Immature natural killer cell (primary cell): ENCODE data around the gene TBL3. TPM values are rescaled to one million over a fixed set of nuclear protein-coding genes. Genes with fewer than 3 reads are reported as not detected.
A peak's percentile ranks its signal among the peaks of the same experiment; 100 is the strongest.

Experiments
- DNase-seq, 3 donors: peaks; one replicate each; pipeline ENCODE4 v3.0.0; 2022; ENCODE audit warnings: mixed read lengths in 1 of 3
- H3K27ac Mint-ChIP-seq, 6 donors: one replicate each; pipeline ENCODE4 v1.8.0; 2020; ENCODE audit warnings: mixed read lengths in 6 of 6, mild to moderate bottlenecking in 5 of 6, inconsistent platforms in 4 of 6, moderate library complexity in 3 of 6
- H3K27me3 Mint-ChIP-seq, 3 donors: one replicate each; pipeline ENCODE4 v1.8.0; 2020 to 2021; ENCODE audit warnings: low read depth in 3 of 3, mild to moderate bottlenecking in 3 of 3, mixed read lengths in 3 of 3, moderate library complexity in 3 of 3, inconsistent platforms in 1 of 3
- H3K36me3 Mint-ChIP-seq, 3 donors: one replicate each; pipeline ENCODE4 v1.8.0; 2020; ENCODE audit warnings: mixed read lengths in 3 of 3, inconsistent platforms in 2 of 3, mild to moderate bottlenecking in 2 of 3
- H3K4me1 Mint-ChIP-seq, 2 donors: one replicate each; pipeline ENCODE4 v1.8.0; 2020; ENCODE audit warnings: inconsistent platforms in 2 of 2, mild to moderate bottlenecking in 2 of 2, mixed read lengths in 2 of 2, moderate library complexity in 1 of 2
- H3K4me3 Mint-ChIP-seq, 5 donors: one replicate each; pipeline ENCODE4 v1.8.0; 2020; ENCODE audit warnings: mild to moderate bottlenecking in 5 of 5, mixed read lengths in 5 of 5, inconsistent platforms in 3 of 5, moderate library complexity in 3 of 5
- H3K9me3 Mint-ChIP-seq, 6 donors: one replicate each; pipeline ENCODE4 v1.8.0; 2020; ENCODE audit warnings: mild to moderate bottlenecking in 6 of 6, mixed read lengths in 6 of 6, inconsistent platforms in 4 of 6, moderate library complexity in 3 of 6
- polyA plus RNA-seq, 3 donors: library from polyadenylated mRNA; unstranded; fragments of 300-500 nt; fragmentation: Illumina TruSeq; gene quantifications; one replicate each; pipeline ENCODE4 v1.2.3, GENCODE V29; 2021

TBL3 gene
- polyA plus RNA-seq, 3 donors from 2014 or later = 34.4 to 66.1 (median 59.8) TPM

DNA sequence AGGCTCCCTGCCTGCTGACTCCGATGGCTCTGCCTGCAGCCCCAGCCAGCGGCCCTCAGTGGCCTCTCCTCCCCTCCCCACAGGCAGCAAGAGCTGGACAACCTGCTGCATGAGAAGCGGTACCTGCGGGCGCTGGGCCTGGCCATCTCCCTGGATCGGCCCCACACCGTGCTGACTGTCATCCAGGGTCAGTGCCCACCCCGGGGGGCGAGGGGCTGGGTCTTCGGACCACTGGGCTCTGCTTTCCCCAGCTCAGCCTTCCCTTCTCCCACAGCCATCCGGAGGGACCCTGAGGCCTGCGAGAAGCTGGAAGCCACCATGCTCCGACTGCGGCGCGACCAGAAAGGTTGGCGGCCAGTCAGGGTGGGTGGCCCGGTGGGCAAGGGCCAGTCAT is 6.0 kb downstream of the TBL3 start:
- peaks cover 0 to 11% (median 4%) of the 10 kb centered on the region in 3 donors for H3K36me3 Mint-ChIP-seq
- H3K9me3 Mint-ChIP-seq = no peaks in the 10 kb centered on the region
- H3K4me1 Mint-ChIP-seq = peaks cover 3% of the 10 kb centered on the region in 2 donors
- H3K27ac Mint-ChIP-seq = no peak overlapping the region
- H3K4me3 Mint-ChIP-seq = no peak overlapping the region
- DNase-seq = no peak
- H3K27me3 Mint-ChIP-seq = peaks cover 5 to 13% (median 8%) of the 10 kb centered on the region in 3 donors

DNA sequence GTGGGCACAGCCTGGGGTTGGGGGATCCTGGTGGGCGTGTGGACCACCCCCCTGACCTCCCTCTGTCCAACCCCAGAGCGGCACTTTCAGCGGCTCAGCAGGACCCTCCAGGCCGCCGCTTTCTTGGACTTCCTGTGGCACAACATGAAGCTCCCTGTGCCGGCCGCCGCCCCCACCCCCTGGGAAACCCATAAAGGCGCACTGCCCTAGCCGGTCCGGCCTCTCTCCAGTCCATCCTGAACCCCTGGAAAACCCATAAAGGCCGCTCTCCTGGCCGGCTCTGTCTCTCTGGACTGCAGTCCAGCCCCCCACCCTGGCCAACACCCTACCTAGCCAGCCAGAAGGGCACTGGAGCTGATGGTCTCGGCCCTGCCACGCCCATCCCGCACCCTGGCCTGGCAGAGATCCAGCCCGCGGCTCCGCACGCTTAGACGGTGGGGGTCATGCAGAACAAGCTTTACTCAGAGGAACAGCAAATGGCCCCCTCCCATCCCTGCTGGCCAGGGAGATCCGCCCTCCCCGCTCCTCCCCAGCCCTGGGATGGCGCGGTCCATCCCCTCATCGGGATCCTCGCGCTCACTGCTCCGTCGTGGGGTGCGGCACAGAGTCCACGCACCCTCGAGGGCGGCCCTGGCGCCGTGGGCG is 6.7 kb downstream of the TBL3 start:
- Mint-ChIP-seq H3K27me3 (peaks cover 8 to 20% (median 8%) of the 10 kb centered on the region in 3 donors), H3K27ac (no peak overlapping the region), H3K36me3 (peaks cover 0 to 11% (median 4%) of the 10 kb centered on the region in 3 donors), H3K9me3 (no peaks in the 10 kb centered on the region), H3K4me1 (peaks cover 0 to 2% of the 10 kb centered on the region in 2 donors), H3K4me3 (no peak overlapping the region)
- DNase-seq = no peak

DNA sequence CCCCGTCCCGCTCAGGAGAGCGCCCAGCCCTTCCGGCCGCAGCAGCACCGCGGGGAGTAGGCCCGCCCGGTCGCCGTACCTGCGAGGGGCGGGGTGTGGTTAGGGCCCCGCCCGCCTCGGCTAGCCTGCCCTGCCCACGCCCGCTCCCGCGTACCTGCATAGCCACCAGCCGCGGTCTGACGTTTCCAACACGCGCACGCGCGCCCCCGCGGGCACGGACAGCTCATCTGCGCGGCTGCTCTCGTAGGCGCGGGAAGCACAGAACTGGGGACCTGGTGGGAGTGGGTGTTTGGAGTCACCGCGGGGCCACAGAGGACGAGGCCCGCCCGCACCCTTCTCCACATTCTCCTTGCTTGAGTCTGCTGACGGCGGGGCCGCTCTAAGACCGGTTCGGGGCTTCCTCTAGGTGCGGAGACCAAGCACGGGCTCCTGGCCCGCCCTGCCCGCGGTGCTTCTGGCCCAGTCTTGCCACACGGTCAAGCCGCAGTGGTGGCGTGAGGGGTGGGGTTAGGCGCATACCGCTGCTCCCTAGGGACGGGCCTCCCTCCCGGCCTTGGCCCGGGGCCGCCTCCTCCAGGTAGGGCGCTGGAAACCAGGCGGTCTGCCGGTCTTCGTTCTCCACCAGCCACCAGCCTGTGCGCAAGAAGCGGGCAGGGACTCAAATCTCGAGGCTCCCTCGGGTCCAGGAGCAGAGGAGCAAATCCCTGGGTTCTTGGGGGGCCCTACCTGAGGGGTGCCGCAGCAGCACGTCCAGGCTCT is 7.6 kb downstream of the TBL3 start:
- Mint-ChIP-seq H3K27ac (no peak overlapping the region), H3K4me1 (peaks cover under 1 to 2% of the 10 kb centered on the region in 2 donors), H3K4me3 (no peak overlapping the region), H3K36me3 (peaks cover 0 to 11% (median 4%) of the 10 kb centered on the region in 3 donors), H3K9me3 (no peaks in the 10 kb centered on the region), H3K27me3 (peaks cover 8 to 20% (median 9%) of the 10 kb centered on the region in 3 donors)
- DNase-seq = no peak

DNA sequence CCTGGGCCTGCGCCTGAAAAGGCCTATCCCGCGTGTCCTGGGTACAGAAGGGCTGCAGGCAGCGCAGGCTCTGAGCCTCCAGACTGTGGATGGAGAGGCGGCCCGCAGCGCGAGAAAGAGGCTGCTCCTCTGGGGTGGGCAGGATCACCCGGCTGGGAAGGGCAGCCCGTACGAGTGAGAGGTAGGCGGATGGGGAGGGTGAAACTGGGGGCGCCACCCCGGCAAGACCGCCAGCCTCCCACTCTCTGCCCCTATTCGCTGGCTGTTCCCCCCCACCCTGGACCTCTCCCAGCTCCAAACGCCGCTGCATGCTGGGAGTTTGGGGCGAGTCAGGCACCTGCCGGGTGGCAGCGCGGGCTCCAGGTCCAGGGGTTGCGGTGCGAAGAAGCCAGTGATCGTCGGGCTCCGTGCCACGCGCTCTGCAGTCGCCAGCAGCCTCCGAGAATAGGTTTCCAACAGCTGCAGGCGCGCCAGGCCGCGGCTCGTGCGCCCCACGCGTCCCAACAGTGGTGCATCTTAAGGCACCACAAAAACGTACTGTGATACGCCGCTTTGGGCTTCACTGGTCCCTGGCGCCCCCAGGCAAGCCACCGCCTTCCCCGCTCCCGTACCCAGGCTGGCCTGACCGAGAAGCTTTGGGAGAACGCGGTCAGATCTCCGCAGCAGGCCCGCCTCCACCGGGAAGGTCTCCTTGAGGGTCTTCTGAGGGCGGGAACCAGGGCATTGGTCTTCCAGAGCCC is 8.3 kb downstream of the TBL3 start:
- Mint-ChIP-seq H3K4me1 (peaks cover 8% of the 10 kb centered on the region in 2 donors), H3K9me3 (no peaks in the 10 kb centered on the region), H3K27me3 (peaks cover 8 to 22% (median 9%) of the 10 kb centered on the region in 3 donors), H3K4me3 (no peak overlapping the region), H3K27ac (no peak overlapping the region), H3K36me3 (peaks cover 0 to 11% (median 0%) of the 10 kb centered on the region in 3 donors)
- DNase-seq = no peak

DNA sequence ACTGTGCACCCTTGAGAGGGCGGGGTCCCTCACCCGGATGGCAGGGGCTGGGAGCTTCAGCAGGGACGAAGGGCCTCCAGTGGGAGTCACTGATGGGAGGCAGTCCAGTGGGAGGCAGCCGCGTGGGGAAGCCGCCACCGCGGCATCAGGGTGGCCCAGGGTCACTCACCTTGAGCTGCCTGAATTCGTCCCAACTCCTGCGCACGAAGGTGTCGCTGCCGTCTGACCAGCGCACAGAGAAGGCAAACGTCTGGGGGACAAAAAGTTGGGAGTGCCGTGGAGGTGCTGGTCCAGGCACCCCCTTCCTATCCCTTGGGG is 8.9 kb downstream of the TBL3 start:
- H3K9me3 Mint-ChIP-seq = no peaks in the 10 kb centered on the region
- DNase-seq = no peak
- H3K27me3 Mint-ChIP-seq = peaks cover 8 to 24% (median 9%) of the 10 kb centered on the region in 3 donors
- no peak overlapping the region for H3K4me3 Mint-ChIP-seq
- H3K36me3 Mint-ChIP-seq = peaks cover 0 to 9% (median 0%) of the 10 kb centered on the region in 3 donors
- peaks cover 10% of the 10 kb centered on the region in 2 donors for H3K4me1 Mint-ChIP-seq
- no peak overlapping the region for H3K27ac Mint-ChIP-seq

DNA sequence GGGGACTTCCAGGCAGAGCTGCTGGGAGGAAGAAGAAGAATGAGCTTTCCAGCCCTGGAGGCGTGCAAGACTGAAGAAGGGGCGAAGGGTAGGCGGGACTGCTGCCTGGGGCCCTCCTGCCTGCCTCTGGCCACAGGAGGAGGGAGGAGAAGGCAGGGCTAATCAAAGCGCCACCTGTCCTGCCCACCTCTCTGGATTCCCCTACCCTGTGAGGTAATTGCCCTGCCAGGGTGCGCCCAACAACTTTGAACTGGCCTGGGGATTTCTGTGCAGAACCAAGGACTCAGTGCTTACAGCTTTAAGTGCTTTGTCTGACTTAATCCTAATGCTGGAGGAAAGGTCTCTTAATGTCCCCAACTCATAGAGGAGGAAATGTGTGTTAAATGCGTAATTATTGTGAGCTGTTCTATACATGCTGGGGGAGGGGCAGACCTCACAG is 9.6 kb downstream of the TBL3 start, which contains the start of gene NOXO1:
Gene NOXO1 (minus strand): TSS at position 72 of the 439 bp plus-strand sequence. CDS start 290 bp downstream, outside the sequence.
- H3K27ac Mint-ChIP-seq = peak within 1 kb of the TSS in 1 of 6 donors; percentile 37
- H3K4me3 Mint-ChIP-seq = peak within 1 kb of the TSS in 4 of 5 donors; percentile 21 to 76 (median 40)
- peaks cover 8 to 22% (median 9%) of the 10 kb centered on the region in 3 donors for H3K27me3 Mint-ChIP-seq
- H3K36me3 Mint-ChIP-seq = peaks cover 0 to 3% (median 0%) of the 10 kb centered on the region in 3 donors
- no peak for DNase-seq
- H3K9me3 Mint-ChIP-seq = no peaks in the 10 kb centered on the region
- H3K4me1 Mint-ChIP-seq = peaks cover 10% of the 10 kb centered on the region in 2 donors

DNA sequence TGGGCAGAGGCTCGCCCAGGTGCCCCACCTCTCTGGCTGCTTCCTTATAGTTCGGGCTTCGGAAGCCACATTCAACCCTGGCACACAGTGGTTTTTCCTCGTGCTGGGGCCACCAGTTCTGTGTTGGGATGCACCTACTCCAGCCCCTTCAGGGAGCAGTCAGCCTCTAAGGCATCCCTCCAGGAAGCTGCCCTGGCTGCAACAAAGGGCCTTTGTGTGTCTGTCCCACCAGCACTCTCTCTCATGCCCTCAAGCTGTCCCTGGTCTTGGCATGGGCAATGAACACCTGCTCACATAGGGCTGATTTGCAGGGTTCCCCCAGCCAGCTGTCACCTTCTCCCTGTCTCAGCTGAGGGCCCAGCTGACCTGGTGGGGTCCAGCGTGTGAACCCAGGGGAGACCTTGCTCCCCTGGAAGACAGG is 10.2 kb downstream of the TBL3 start:
- peaks cover 10% of the 10 kb centered on the region in 2 donors for H3K4me1 Mint-ChIP-seq
- H3K27me3 Mint-ChIP-seq = peaks cover 8 to 22% (median 9%) of the 10 kb centered on the region in 3 donors
- peak overlapping the region in 2 of 5 donors; percentile 26 to 55 for H3K4me3 Mint-ChIP-seq
- no peaks in the 10 kb centered on the region for H3K9me3 Mint-ChIP-seq
- DNase-seq = no peak
- H3K27ac Mint-ChIP-seq = no peak overlapping the region
- H3K36me3 Mint-ChIP-seq = peaks cover 0 to 3% (median 0%) of the 10 kb centered on the region in 3 donors

DNA sequence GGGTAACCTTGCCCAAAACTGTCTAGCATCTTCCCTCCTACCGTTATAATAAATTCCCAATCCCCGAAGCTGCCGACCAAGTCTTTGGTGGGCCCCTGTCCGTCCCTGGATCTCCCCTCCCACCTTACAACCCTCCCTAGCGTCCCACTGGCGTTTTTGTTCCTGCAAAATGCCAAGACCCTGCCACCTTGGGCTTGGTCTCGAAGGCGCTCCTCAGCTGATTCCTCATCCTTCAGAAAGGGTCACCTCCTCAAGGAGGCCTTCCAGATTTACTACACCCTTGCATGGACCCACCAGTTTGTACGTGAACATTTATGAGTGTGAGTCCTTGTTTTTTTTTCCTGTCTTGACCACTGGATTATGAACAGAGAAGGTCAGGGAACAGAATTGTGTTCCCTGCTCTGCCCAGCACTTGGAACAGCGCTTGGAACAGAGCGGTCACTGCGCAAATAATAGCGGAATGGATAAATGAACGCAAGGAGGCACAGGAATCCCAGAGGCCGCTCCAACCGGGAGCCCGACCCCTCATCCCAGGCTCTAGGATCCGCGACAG is 11.2 kb downstream of the TBL3 start:
- peak overlapping the region; percentile 71 to 86 (median 77) for H3K4me3 Mint-ChIP-seq

DNA sequence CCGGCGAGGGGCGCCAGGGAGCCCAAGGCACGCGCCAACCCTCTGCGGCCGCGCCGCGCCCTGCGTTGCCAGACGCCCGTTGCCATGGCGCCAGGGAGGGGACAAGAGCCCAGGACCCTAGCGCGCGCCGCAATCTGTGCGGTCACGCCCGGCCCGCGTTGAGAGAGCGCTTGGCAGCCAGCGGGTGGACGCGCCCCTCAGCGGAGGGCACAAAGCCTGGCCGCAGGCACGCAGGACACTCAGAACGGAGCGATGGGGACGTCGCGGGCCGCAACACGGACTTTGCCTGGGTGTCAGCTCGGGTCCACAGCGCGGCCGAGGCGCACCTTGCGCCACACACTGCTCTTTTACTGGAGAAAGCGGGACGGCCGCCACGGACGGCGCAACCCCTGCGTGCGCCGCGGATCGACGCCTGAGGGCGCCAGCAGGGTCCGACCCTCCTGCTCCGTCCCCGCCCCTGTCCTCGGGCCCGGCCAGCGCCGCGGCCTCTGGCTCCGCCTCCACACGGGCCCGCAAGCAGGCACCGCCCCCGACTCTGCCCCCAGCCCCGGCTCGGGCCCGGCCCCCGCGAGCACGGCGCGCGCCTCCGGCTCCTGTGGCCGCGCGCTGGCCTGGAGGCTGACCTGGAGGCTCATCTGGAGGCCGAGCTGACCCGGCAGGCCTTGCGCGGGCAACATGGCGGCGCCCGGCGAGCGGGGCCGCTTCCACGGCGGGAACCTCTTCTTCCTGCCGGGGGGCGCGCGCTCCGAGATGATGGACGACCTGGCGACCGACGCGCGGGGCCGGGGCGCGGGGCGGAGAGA is 11.9 kb downstream of the TBL3 start, which contains the start of gene GFER:
Gene GFER (plus strand): TSS at position 650 of the 803 bp plus-strand sequence. CDS start 26 bp downstream, at position 676.
- DNase-seq = peak; percentile 83 to 84 (median 84)
- peak within 1 kb of the TSS in 5 of 6 donors; percentile 45 to 82 (median 64) for H3K27ac Mint-ChIP-seq
- H3K4me3 Mint-ChIP-seq = peak within 1 kb of the TSS; percentile 71 to 86 (median 77)
- H3K4me1 Mint-ChIP-seq = peaks cover 14% of the 10 kb centered on the region in 2 donors
- peaks cover 10 to 22% (median 12%) of the 10 kb centered on the region in 3 donors for H3K27me3 Mint-ChIP-seq
- no peaks in the 10 kb centered on the region for H3K9me3 Mint-ChIP-seq
- H3K36me3 Mint-ChIP-seq = no peaks in the 10 kb centered on the region

More for the DNA sequence above, 11.2 kb downstream of the TBL3 start:
- H3K36me3 Mint-ChIP-seq = no peaks in the 10 kb centered on the region
- H3K27me3 Mint-ChIP-seq = peaks cover 7 to 22% (median 8%) of the 10 kb centered on the region in 3 donors
- peak overlapping the region in 3 of 6 donors; percentile 13 to 62 (median 45) for H3K27ac Mint-ChIP-seq
- H3K9me3 Mint-ChIP-seq = no peaks in the 10 kb centered on the region
- DNase-seq = no peak
- H3K4me1 Mint-ChIP-seq = peaks cover 10% of the 10 kb centered on the region in 2 donors

DNA sequence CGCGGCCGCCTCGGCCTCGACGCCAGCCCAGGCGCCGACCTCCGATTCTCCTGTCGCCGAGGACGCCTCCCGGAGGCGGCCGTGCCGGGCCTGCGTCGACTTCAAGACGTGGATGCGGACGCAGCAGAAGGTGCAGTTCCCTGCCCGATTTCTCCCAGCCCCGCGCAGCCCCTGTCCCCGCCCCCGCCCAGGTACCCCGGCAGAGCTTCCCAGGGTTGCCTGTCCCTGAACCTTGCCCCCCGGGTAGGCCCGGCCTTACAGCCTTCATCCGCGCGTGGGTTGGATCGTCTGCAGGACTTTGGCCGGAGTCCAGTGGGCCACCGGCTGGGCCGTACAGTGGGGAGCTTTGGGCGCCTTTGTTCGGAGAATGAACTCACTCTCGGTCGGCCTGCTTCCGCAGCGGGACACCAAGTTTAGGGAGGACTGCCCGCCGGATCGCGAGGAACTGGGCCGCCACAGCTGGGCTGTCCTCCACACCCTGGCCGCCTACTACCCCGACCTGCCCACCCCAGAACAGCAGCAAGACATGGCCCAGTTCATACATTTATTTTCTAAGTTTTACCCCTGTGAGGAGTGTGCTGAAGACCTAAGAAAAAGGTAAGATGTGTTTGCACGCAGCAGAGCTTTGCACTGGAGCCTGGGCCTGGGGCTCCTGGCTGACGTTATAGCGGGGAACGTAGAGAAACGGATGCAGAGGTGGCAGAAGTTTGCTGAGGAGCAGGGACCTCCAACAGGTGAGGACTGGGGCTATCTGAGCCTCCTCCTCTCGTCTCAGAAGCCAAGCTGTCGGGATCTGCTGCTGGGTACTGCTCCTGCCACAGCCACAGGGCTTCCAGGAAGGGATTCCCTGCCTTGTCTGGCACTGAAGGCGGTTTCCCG is 12.7 kb downstream of the TBL3 start:
- Mint-ChIP-seq H3K4me3 (peak overlapping the region; percentile 66 to 78 (median 73)), H3K9me3 (no peaks in the 10 kb centered on the region), H3K27ac (peak overlapping the region in 4 of 6 donors; percentile 28 to 66 (median 55)), H3K27me3 (peaks cover 13 to 23% (median 14%) of the 10 kb centered on the region in 3 donors), H3K4me1 (peaks cover 17% of the 10 kb centered on the region in 2 donors), H3K36me3 (no peaks in the 10 kb centered on the region)
- DNase-seq = no peak

DNA sequence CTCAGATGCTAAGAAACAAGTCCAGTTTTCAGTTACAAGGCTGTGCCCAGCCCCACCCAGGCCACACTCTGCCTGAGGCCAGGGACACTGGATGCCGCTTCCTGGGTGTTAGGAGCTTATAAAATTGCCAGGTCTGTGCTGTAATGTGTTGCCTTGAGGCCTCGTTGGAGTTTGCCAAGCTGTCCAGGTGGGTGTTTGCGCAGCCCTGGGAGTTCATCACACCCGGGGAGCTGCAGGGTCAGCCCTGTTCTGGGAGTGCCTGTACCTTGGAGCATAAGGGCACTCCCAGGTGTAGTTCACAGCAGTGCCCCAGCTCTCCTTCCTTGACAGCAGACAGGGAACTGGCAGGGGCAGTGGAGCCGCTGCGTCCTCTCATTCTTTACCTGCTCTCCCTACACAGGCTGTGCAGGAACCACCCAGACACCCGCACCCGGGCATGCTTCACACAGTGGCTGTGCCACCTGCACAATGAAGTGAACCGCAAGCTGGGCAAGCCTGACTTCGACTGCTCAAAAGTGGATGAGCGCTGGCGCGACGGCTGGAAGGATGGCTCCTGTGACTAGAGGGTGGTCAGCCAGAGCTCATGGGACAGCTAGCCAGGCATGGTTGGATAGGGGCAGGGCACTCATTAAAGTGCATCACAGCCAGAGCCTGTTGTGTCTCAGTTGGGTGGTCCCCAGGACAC is 13.8 kb downstream of the TBL3 start:
- H3K9me3 Mint-ChIP-seq = no peaks in the 10 kb centered on the region
- peaks cover 13 to 21% (median 13%) of the 10 kb centered on the region in 3 donors for H3K27me3 Mint-ChIP-seq
- H3K27ac Mint-ChIP-seq = no peak overlapping the region

More for the DNA sequence above, 13.8 kb downstream of the TBL3 start:
- DNase-seq = no peak
- Mint-ChIP-seq H3K4me3 (peak overlapping the region; percentile 66 to 78 (median 73)), H3K4me1 (peaks cover 17 to 21% of the 10 kb centered on the region in 2 donors), H3K36me3 (no peaks in the 10 kb centered on the region)
